Heart right ventricle (tissue), 16 donors: Measurements from ENCODE around the gene ELMO1. TPM values are rescaled to one million over a fixed set of nuclear protein-coding genes. Genes with fewer than 3 reads are reported as not detected.

Source experiments
- ATAC-seq, 8 donors: fragments of 200-7000 bp; cut with Tn5 transposase; one replicate each; pipeline ENCODE4 v1.9.1; 2020; ENCODE audit warnings: mild to moderate bottlenecking in 8 of 8, moderate library complexity in 8 of 8, moderate number of reproducible peaks in 1 of 8
- DNase-seq, 2 donors: peaks; one replicate each; pipeline ENCODE4 v3.0.0-alpha.2; 2020
- H3K27ac ChIP-seq, 10 donors: fragments of 200-600 bp; sonication (generic) in 2 of 10; one replicate each; pipeline versions ENCODE4 v1.5.0 to v1.8.0; 2020 to 2022; ENCODE audit warnings: mild to moderate bottlenecking in 3 of 10
- H3K27me3 ChIP-seq, 7 donors: fragments of 200-600 bp; one replicate each; pipeline ENCODE4 v1.8.0; 2021 to 2022; ENCODE audit warnings: mild to moderate bottlenecking in 2 of 7
- H3K36me3 ChIP-seq, 9 donors: fragments of 200-600 bp; sonication (generic) in 1 of 9; one replicate each; pipeline versions ENCODE4 v1.5.0 to v1.8.0; 2020 to 2022; ENCODE audit warnings: mild to moderate bottlenecking in 2 of 9
- H3K4me1 ChIP-seq, 9 donors: fragments of 200-600 bp; sonication (generic) in 1 of 9; one replicate each; pipeline versions ENCODE4 v1.5.0 to v1.8.0; 2020 to 2022; ENCODE audit warnings: mild to moderate bottlenecking in 4 of 9
- H3K4me3 ChIP-seq, 10 donors: fragments of 200-600 bp; sonication (generic) in 2 of 10; one replicate each; pipeline versions ENCODE4 v1.5.0 to v1.8.0; 2020 to 2022; ENCODE audit warnings: mild to moderate bottlenecking in 7 of 10, moderate library complexity in 2 of 10
- H3K9me3 ChIP-seq, 11 donors: fragments of 200-600 bp in 10 of 11; sonication (generic) in 2 of 11; one replicate each; pipeline versions ENCODE4 v1.5.0 to v1.8.0; 2013 to 2022; ENCODE audit warnings: mild to moderate bottlenecking in 2 of 11, control low read depth in 1 of 11, moderate library complexity in 1 of 11
- WGBS, 2 donors: extraction: QIAGEN DNeasy Blood & Tissue Kit; methylation state at CpG; one replicate each; pipeline ENCODE4 v1.1.7; 2013; ENCODE audit warnings: inconsistent platforms in 1 of 2; 5-methylcytosine and 5-hydroxymethylcytosine counted together
- intact Hi-C, 10 donors: fragments of 100-400 bp; cut with DNase I; formaldehyde crosslinking; loops; one replicate each; pipeline versions ENCODE4 v1.11.1 to v1.14.2; 2022
- polyA plus RNA-seq, 2 donors: library from polyadenylated mRNA; stranded (reverse); fragments of 200-250 nt; gene quantifications; one replicate each; pipeline ENCODE4 v1.2.3, GENCODE V29; 2013
- total RNA-seq, 10 donors: library from RNA; stranded (reverse); fragmentation: NEBNext Ultra II Directional in 3 of 10; extraction: Animal tissue kit (Norgen Biotek cat#: 25700) in 3 of 10; gene quantifications; one replicate each; pipeline versions ENCODE4 v1.2.1 to v1.2.4, GENCODE V29; 2021 to 2023
- TF ChIP-seq, protein P1 (sequence below), 9 donors: fragments of 200-600 bp; sonication (generic) in 2 of 9; IDR thresholded peaks; one replicate each; pipeline versions ENCODE4 v1.5.0 to v1.8.0; 2021 to 2022; ENCODE audit warnings: antibody characterized with exemption in 9 of 9, mild to moderate bottlenecking in 5 of 9, moderate library complexity in 1 of 9
- donor health status: Arrhythmogenic right ventricular cardiomyopathy.
- donor health status: ischemic (EF 13 %, LVEDD 7.1; RV severe dilation, severe dysfunction).
- donor health status: healthy with polysubstance abuse.
- donor health status: DM: no; HTN: yes; CAD: no.
- donor health status: DM: no; HTN: no; CAD: no.
- donor health status: ischemic (EF 25% LVEDD 6.9; RV normal size, moderate dysfunction).
- donor health status: ischemic (EF 25% LVEDD 5.7; RV mildly dilated, moderate dysfunction).
- donor health status: healthy.
- donor health status: DM: yes; HTN: yes; CAD: no.
- donor health status: Ischemic cardiomyopathy.
- donor health status: ischemic (EF 35%, LVEDD 5.7; RV mildly dilated, moderate dysfunction).
- donor health status: nonischemic (EF 11% LVEDD 7.7; RV severe dilation, severe dysfunction).
- donor health status: DM: yes; HTN: yes; CAD: no.
- donor health status: PGD.
- donor health status: ischemic (EF 29% LVEDD 5.4; RV normal size, mild dysfunction).
- donor health status: nonischemic (EF 23%, LVEDD 6.1; RV moderate dilation, normal function).

Gene ELMO1
- total and polyA plus RNA-seq, 12 donors, result 8.5 to 18.0 (median 13.9) TPM

DNA sequence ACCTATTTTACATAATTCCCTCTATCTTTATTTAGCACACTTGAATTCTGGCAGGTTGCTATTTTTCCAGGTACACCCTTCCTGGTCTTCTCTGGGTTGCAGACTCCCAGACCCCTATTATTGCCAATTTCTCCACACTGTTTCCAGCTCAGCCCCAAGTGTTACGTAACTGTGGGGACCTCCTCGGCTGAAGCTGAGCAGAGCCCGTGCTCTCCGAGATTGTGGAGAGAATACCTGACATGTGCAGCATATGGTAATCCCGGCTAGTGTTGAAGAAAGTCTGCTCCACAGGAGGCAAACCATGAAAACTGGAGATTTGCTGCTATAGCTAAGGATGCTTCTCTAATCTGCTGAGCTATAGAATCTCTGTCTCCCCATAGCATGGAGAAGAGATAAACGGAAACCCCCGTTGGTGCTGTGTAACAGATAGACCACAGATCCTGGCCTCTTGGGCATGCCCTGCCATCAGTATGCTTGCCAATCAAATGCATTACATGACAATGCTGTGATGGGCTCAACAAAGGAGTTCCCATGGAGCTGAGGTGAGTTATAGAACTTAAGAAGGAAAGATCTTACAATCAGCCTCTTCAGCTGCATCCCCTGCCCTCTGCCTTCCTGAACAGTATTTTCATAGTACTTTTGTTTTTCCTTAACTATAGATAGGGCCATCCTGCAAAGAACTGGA, 579.8 kb downstream of the ELMO1 start:
- H3K4me1 ChIP-seq, result peaks cover 0 to 8% (median 0%) of the 10 kb centered on the region in 9 donors
- no peak for DNase-seq
- no peaks in the 10 kb centered on the region for H3K27me3 ChIP-seq
- H3K4me3 ChIP-seq, result no peak overlapping the region
- TF ChIP-seq, protein P1, sequence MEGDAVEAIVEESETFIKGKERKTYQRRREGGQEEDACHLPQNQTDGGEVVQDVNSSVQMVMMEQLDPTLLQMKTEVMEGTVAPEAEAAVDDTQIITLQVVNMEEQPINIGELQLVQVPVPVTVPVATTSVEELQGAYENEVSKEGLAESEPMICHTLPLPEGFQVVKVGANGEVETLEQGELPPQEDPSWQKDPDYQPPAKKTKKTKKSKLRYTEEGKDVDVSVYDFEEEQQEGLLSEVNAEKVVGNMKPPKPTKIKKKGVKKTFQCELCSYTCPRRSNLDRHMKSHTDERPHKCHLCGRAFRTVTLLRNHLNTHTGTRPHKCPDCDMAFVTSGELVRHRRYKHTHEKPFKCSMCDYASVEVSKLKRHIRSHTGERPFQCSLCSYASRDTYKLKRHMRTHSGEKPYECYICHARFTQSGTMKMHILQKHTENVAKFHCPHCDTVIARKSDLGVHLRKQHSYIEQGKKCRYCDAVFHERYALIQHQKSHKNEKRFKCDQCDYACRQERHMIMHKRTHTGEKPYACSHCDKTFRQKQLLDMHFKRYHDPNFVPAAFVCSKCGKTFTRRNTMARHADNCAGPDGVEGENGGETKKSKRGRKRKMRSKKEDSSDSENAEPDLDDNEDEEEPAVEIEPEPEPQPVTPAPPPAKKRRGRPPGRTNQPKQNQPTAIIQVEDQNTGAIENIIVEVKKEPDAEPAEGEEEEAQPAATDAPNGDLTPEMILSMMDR (IDR thresholded peaks at IDR 0.05), result no peak
- no peaks in the 10 kb centered on the region for H3K9me3 ChIP-seq
- no peak for ATAC-seq
- intact Hi-C loops, result no loop called here
- peaks cover 0 to 68% (median 0%) of the 10 kb centered on the region in 9 donors for H3K36me3 ChIP-seq
- WGBS, 2 donors, result 91 to 93% methylated on average over 7 of the region's 7 CpGs
- no peak overlapping the region for H3K27ac ChIP-seq

GRCh38 chr7:36865019-36865418, 583.6 kb downstream of the ELMO1 start:
- WGBS, 2 donors, result 75 to 79% methylated on average over 3 of the region's 3 CpGs
- Histone ChIP-seq H3K9me3 (no peaks in the 10 kb centered on the region), H3K36me3 (peaks cover 0 to 71% (median 0%) of the 10 kb centered on the region in 9 donors), H3K4me3 (no peak overlapping the region), H3K27me3 (no peaks in the 10 kb centered on the region), H3K27ac (peak overlapping the region in 1 of 10 donors; percentile 52), H3K4me1 (peaks cover 0 to 9% (median 0%) of the 10 kb centered on the region in 9 donors)
- ATAC-seq (no peak), DNase-seq (no peak)
- intact Hi-C loops, result no loop called here
- TF ChIP-seq, protein P1 (IDR thresholded peaks at IDR 0.05), result no peak

DNA sequence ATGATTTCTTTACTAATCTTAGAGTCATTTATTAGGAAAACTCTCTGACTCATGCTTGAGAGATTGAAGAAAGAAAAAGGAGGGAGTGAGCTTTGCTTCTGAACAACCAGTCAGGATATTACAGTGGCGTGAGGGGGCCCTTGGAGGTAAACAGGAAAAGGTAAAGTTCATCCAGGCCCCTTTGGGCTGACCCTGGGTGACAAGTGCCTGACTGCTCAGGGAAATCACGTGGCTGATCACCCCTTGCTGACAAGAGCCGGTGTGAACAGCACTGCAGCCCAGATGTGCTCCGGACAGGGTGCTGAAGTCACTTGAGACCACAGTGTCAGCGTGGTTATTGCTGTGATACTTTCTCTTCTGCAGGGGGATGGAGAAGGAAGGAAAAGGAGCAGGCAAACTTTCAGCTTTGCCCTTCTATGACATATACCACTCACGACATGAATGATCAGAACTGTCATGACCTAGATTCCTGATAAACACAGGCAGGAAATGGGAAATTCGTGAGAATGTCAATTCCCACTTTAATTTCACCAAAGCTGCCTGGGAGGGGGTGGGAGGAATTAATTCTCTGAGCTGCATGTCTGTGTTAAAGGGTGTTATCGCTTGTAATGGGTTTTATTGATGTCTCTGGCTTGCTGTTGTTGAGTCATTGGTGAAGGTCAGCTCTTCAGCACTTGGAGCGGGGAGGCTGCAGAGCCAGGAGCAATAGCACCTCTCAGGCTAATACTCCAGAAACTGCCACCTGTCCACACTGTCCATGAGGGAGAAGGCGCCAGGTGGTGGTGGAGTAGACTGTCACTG, 584.6 kb downstream of the ELMO1 start:
- Histone ChIP-seq H3K9me3 (no peaks in the 10 kb centered on the region), H3K27ac (peak overlapping the region in 1 of 10 donors; percentile 52), H3K36me3 (peaks cover 0 to 70% (median 0%) of the 10 kb centered on the region in 9 donors), H3K27me3 (no peaks in the 10 kb centered on the region), H3K4me1 (peaks cover 0 to 9% (median 0%) of the 10 kb centered on the region in 9 donors), H3K4me3 (no peak overlapping the region)
- DNase-seq (no peak), ATAC-seq (peak in 1 of 8 donors; percentile 49)
- intact Hi-C loops, result no loop called here
- TF ChIP-seq, protein P1 (IDR thresholded peaks at IDR 0.05), result no peak
- 59 to 61% methylated on average over 10 of the region's 10 CpGs for WGBS, 2 donors

DNA sequence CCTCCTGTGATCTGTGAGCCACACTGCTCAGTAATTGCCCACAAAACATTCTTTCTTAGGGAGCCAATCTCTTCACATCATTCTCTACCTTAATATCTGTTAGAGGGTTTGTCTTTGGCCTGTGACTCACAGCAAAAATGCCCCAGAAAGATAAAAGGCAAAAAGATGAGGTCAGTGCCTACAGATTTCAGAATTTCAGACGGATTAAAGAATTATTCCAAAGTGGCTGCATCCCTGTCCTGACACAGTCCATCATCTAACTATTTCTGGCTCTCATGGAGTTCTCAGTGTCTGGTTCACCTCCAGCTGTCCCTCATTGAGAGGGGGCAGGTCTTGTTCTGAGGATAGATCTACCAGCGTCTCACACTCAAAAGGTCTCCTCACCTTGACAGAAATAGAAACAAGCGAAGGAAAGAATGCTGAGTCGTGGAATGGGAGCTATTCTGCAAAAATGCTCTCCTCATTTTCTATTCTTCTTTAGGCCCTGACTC, 585.8 kb downstream of the ELMO1 start:
- Histone ChIP-seq H3K27me3 (no peaks in the 10 kb centered on the region), H3K27ac (no peak overlapping the region), H3K4me3 (no peak overlapping the region), H3K4me1 (peaks cover 0 to 9% (median 0%) of the 10 kb centered on the region in 9 donors), H3K9me3 (no peaks in the 10 kb centered on the region), H3K36me3 (peaks cover 0 to 66% (median 6%) of the 10 kb centered on the region in 9 donors)
- TF ChIP-seq, protein P1 (IDR thresholded peaks at IDR 0.05), result no peak
- DNase-seq (no peak), ATAC-seq (no peak)
- 56 to 57% methylated on average over 4 of the region's 4 CpGs for WGBS, 2 donors
- intact Hi-C loops, result no loop called here
